Measurements from ENCODE around the gene PHLDB3.
"Not testable (repeated sequence)": the region's sequence is repeated elsewhere in the genome, so short reads cannot be mapped to it uniquely, and the experiment has no call there.

Gene PHLDB3

DNA sequence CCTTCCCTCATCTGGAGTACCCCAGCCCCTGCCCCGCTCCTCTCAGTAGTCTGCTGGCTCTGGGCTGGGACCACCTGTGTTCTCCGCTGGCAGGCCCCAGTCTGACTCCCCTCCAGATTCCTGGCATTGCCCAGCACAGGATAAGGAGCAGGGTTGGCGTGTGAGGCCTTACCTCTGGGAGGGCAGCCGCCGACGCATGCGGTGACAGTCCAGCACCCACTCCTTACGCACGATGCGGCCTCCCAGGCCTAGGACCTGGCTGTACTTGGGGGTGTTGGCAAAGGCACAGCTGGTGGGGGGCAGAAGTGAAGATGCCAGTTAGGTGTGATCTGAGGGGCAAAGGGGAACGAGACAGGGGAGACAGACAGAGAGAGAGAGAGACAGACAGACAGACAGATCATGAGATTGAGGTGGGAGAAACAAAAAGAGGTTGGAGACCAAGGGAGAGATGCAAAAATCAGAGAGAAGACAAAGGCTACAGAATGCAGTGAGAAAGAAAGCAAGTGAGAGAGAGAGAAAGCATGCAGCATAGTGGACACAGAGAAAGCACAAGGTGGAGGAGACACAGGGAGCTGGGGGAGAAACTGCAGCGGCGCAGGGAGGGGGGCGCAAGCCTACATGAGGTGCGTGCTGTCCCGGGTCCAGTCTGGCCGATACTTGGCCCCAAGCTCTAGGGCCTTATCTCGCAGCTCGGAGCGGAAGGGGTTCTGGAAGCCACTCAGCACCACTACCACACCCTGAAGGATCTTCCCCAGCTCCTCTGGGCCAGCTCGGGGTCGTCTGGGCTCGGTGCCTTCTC is 47.1 kb upstream of the PHLDB3 start:
- H3K4me3 ChIP-seq (ENCODE audit: insufficient read depth in 1 of 2, low read depth in 1 of 2, low read length in 2 of 2): no peak overlapping the region
- no peak overlapping the region for H3K14ac ChIP-seq (ENCODE audit: low read length in 2 of 2)
- H3K9me3 ChIP-seq (ENCODE audit: control insufficient read depth, low read length): no peaks in the 10 kb centered on the region
- H2BK15ac ChIP-seq (ENCODE audit: low read depth, poor library complexity, severe bottlenecking): no peak overlapping the region
- no peak overlapping the region for H3K9ac ChIP-seq (ENCODE audit: low read length)
- H2AFZ ChIP-seq (ENCODE audit: low read depth, low read length): no peak overlapping the region
- no peak overlapping the region for H2BK12ac ChIP-seq (ENCODE audit: low read length in 2 of 2)
- no peak overlapping the region for H4K91ac ChIP-seq (ENCODE audit: low read length)
- H3K4me2 ChIP-seq (ENCODE audit: low read length, poor library complexity, severe bottlenecking): no peak overlapping the region
- no peak for DNase-seq
- no peak overlapping the region for H3K18ac ChIP-seq (ENCODE audit: low read depth in 1 of 2, low read length in 2 of 2)
- no peak overlapping the region for H2BK120ac ChIP-seq (ENCODE audit: low read depth, low read length)
- H3K36me3 ChIP-seq (ENCODE audit: control insufficient read depth in 1 of 2, insufficient read depth in 2 of 2, low read depth in 1 of 2, low read length in 2 of 2): peaks cover 54 to 65% of the 10 kb centered on the region in 2 experiments
- 96% methylated on average over 18 of the region's 23 CpGs for WGBS
- H3K23ac ChIP-seq (ENCODE audit: low read length in 2 of 2): no peak overlapping the region
- no peaks in the 10 kb centered on the region for H3K27me3 ChIP-seq (ENCODE audit: control insufficient read depth in 1 of 2, insufficient read depth in 1 of 2, low read length in 2 of 2)
- no peak overlapping the region for H2AK5ac ChIP-seq (ENCODE audit: low read length, severe bottlenecking)
- H3K79me1 ChIP-seq (replicated peaks; ENCODE audit: low read length, poor library complexity, severe bottlenecking): peaks cover 31% of the 10 kb centered on the region
- no peak overlapping the region for H3K27ac ChIP-seq (ENCODE audit: low read length, poor library complexity, severe bottlenecking)
- H3K4me1 ChIP-seq (ENCODE audit: control insufficient read depth, insufficient read depth, low read depth, low read length): no peaks in the 10 kb centered on the region
- no peak overlapping the region for H4K8ac ChIP-seq (ENCODE audit: low read length)
- H3K4ac ChIP-seq (ENCODE audit: low read depth in 1 of 2, low read length in 2 of 2): no peak overlapping the region
- H2BK5ac ChIP-seq (ENCODE audit: low read depth, low read length, poor library complexity, severe bottlenecking): no peak overlapping the region

DNA sequence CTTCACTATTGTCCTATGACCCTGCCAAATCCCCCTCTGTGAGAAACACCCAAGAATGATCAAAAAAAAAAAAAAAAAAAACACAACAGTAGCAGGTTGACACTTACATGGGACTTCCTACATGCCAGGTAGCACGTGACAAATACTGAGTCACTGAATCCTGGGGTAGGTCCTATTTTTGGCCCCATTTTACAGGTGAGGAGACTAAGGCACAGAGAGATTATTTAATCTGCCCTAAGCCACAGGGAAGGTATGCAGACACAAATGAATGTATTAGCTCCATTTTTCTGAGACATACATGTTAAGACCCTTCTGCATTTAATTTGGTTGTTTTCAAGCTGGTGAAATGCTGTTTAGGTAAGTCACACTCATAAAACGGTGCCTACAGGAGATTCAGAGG is 44.2 kb upstream of the PHLDB3 start:
- Histone ChIP-seq H2AK5ac (ENCODE audit: low read length, severe bottlenecking) (no peak overlapping the region), H4K8ac (ENCODE audit: low read length) (no peak overlapping the region), H3K9me3 (ENCODE audit: control insufficient read depth, low read length) (no peaks in the 10 kb centered on the region), H3K14ac (ENCODE audit: low read length in 2 of 2) (no peak overlapping the region), H2BK12ac (ENCODE audit: low read length in 2 of 2) (no peak overlapping the region), H3K4me2 (ENCODE audit: low read length, poor library complexity, severe bottlenecking) (no peak overlapping the region), H4K91ac (ENCODE audit: low read length) (no peak overlapping the region), H3K27ac (ENCODE audit: low read length, poor library complexity, severe bottlenecking) (no peak overlapping the region), H3K23ac (ENCODE audit: low read length in 2 of 2) (no peak overlapping the region), H3K4ac (ENCODE audit: low read depth in 1 of 2, low read length in 2 of 2) (no peak overlapping the region), H2BK5ac (ENCODE audit: low read depth, low read length, poor library complexity, severe bottlenecking) (no peak overlapping the region), H3K79me1 (replicated peaks; ENCODE audit: low read length, poor library complexity, severe bottlenecking) (peaks cover 18% of the 10 kb centered on the region), H3K18ac (ENCODE audit: low read depth in 1 of 2, low read length in 2 of 2) (no peak overlapping the region), H3K4me1 (ENCODE audit: control insufficient read depth, insufficient read depth, low read depth, low read length) (no peaks in the 10 kb centered on the region), H3K9ac (ENCODE audit: low read length) (no peak overlapping the region), H2AFZ (ENCODE audit: low read depth, low read length) (no peak overlapping the region), H2BK15ac (ENCODE audit: low read depth, poor library complexity, severe bottlenecking) (no peak overlapping the region), H3K4me3 (ENCODE audit: insufficient read depth in 1 of 2, low read depth in 1 of 2, low read length in 2 of 2) (no peak overlapping the region), H3K36me3 (ENCODE audit: control insufficient read depth in 1 of 2, insufficient read depth in 2 of 2, low read depth in 1 of 2, low read length in 2 of 2) (peaks cover 56 to 72% of the 10 kb centered on the region in 2 experiments), H3K27me3 (ENCODE audit: control insufficient read depth in 1 of 2, insufficient read depth in 1 of 2, low read length in 2 of 2) (no peaks in the 10 kb centered on the region), H2BK120ac (ENCODE audit: low read depth, low read length) (no peak overlapping the region)
- no peak for DNase-seq
- 92% methylated on average over 1 of the region's 2 CpGs for WGBS

DNA sequence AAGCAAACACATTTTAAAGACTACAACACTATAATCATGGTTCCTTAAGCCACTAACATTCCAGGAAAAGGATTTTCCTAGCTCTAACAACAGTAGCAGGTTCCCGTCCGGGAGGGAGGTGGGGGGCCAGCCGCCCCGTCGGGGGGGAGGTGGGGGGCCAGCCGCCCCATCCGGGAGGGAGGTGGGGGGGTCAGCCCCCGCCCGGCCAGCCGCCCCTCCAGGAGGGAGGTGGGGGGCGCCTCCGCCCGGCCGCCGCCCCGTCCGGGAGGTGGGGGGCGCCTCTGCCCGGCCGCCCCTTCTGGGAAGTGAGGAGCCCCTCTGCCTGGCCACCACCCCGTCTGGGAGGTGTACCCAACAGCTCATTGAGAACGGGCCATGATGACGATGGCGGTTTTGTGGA is 43.4 kb upstream of the PHLDB3 start:
- not testable (repeated sequence) for H4K91ac ChIP-seq (ENCODE audit: low read length); H2AFZ ChIP-seq (ENCODE audit: low read depth, low read length); H2BK15ac ChIP-seq (ENCODE audit: low read depth, poor library complexity, severe bottlenecking); DNase-seq; H2BK12ac ChIP-seq (ENCODE audit: low read length in 2 of 2); H3K27ac ChIP-seq (ENCODE audit: low read length, poor library complexity, severe bottlenecking); H2BK120ac ChIP-seq (ENCODE audit: low read depth, low read length); H3K4me2 ChIP-seq (ENCODE audit: low read length, poor library complexity, severe bottlenecking); H3K9ac ChIP-seq (ENCODE audit: low read length); H3K27me3 ChIP-seq (ENCODE audit: control insufficient read depth in 1 of 2, insufficient read depth in 1 of 2, low read length in 2 of 2); H4K8ac ChIP-seq (ENCODE audit: low read length); H2BK5ac ChIP-seq (ENCODE audit: low read depth, low read length, poor library complexity, severe bottlenecking); H3K4me3 ChIP-seq (ENCODE audit: insufficient read depth in 1 of 2, low read depth in 1 of 2, low read length in 2 of 2); H3K9me3 ChIP-seq (ENCODE audit: control insufficient read depth, low read length); H3K4ac ChIP-seq (ENCODE audit: low read depth in 1 of 2, low read length in 2 of 2); H3K14ac ChIP-seq (ENCODE audit: low read length in 2 of 2); H2AK5ac ChIP-seq (ENCODE audit: low read length, severe bottlenecking); H3K4me1 ChIP-seq (ENCODE audit: control insufficient read depth, insufficient read depth, low read depth, low read length); H3K18ac ChIP-seq (ENCODE audit: low read depth in 1 of 2, low read length in 2 of 2); H3K23ac ChIP-seq (ENCODE audit: low read length in 2 of 2)
- Histone ChIP-seq H3K36me3 (ENCODE audit: control insufficient read depth in 1 of 2, insufficient read depth in 2 of 2, low read depth in 1 of 2, low read length in 2 of 2) (peaks cover 56 to 72% of the 10 kb centered on the region in 2 experiments), H3K79me1 (replicated peaks; ENCODE audit: low read length, poor library complexity, severe bottlenecking) (peaks cover 10% of the 10 kb centered on the region)
- WGBS: 90% methylated on average over 2 of the region's 24 CpGs

DNA sequence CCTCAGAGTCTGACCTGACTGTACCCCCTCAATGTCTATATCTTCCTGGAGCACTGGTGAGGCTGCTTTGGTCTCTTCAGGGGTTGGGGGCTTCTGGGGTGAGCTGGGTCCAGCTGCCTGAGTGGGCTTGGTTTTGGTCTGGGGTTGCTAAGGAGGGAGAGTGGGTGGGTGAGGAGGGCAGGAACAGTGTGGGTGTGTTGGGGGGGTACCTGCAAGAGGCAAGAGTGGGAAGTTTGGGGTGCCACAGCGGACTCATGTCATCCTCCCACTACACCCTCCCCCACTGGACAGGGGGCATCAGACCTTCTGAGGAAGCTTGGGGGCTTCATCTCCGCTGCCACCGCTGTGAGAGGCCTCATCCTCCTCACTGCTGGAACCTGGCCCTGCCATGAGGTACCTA is 42.0 kb upstream of the PHLDB3 start:
- H3K36me3 ChIP-seq (ENCODE audit: control insufficient read depth in 1 of 2, insufficient read depth in 2 of 2, low read depth in 1 of 2, low read length in 2 of 2): peaks cover 60 to 69% of the 10 kb centered on the region in 2 experiments
- H2BK15ac ChIP-seq (ENCODE audit: low read depth, poor library complexity, severe bottlenecking): no peak overlapping the region
- H2AK5ac ChIP-seq (ENCODE audit: low read length, severe bottlenecking): no peak overlapping the region
- no peak overlapping the region for H3K18ac ChIP-seq (ENCODE audit: low read depth in 1 of 2, low read length in 2 of 2)
- no peaks in the 10 kb centered on the region for H3K9me3 ChIP-seq (ENCODE audit: control insufficient read depth, low read length)
- H2AFZ ChIP-seq (ENCODE audit: low read depth, low read length): no peak overlapping the region
- H2BK12ac ChIP-seq (ENCODE audit: low read length in 2 of 2): no peak overlapping the region
- no peak overlapping the region for H3K14ac ChIP-seq (ENCODE audit: low read length in 2 of 2)
- H3K79me1 ChIP-seq (replicated peaks; ENCODE audit: low read length, poor library complexity, severe bottlenecking): peaks cover 2% of the 10 kb centered on the region
- no peaks in the 10 kb centered on the region for H3K4me1 ChIP-seq (ENCODE audit: control insufficient read depth, insufficient read depth, low read depth, low read length)
- DNase-seq: no peak
- H2BK5ac ChIP-seq (ENCODE audit: low read depth, low read length, poor library complexity, severe bottlenecking): no peak overlapping the region
- H4K91ac ChIP-seq (ENCODE audit: low read length): no peak overlapping the region
- no peak overlapping the region for H3K4me3 ChIP-seq (ENCODE audit: insufficient read depth in 1 of 2, low read depth in 1 of 2, low read length in 2 of 2)
- no peak overlapping the region for H3K4me2 ChIP-seq (ENCODE audit: low read length, poor library complexity, severe bottlenecking)
- no peak overlapping the region for H3K4ac ChIP-seq (ENCODE audit: low read depth in 1 of 2, low read length in 2 of 2)
- H3K23ac ChIP-seq (ENCODE audit: low read length in 2 of 2): no peak overlapping the region
- H3K9ac ChIP-seq (ENCODE audit: low read length): no peak overlapping the region
- H2BK120ac ChIP-seq (ENCODE audit: low read depth, low read length): no peak overlapping the region
- H3K27me3 ChIP-seq (ENCODE audit: control insufficient read depth in 1 of 2, insufficient read depth in 1 of 2, low read length in 2 of 2): no peaks in the 10 kb centered on the region
- H3K27ac ChIP-seq (ENCODE audit: low read length, poor library complexity, severe bottlenecking): no peak overlapping the region
- no peak overlapping the region for H4K8ac ChIP-seq (ENCODE audit: low read length)
- 98% methylated on average over 3 of the region's 3 CpGs for WGBS
